Sigmoid colon (tissue), 4 donors: ENCODE data around the gene NPAS4.
"Not testable (repeated sequence)": the region's sequence is repeated elsewhere in the genome, so short reads cannot be mapped to it uniquely, and the experiment has no call there.

Experiments
- POLR2A ChIP-seq, 2 donors: fragments of 450-650 bp; IDR thresholded peaks; one replicate each; pipeline ENCODE4 v1.6.1; 2016; ENCODE audit warnings: antibody characterized with exemption in 2 of 2, mild to moderate bottlenecking in 2 of 2, moderate library complexity in 2 of 2
- POLR2AphosphoS5 ChIP-seq, 4 donors: sonication (generic); formaldehyde crosslinking; IDR thresholded peaks; one replicate each; pipeline ENCODE4 v1.6.1; 2017; ENCODE audit warnings: antibody characterized with exemption in 4 of 4
- TF ChIP-seq, protein P1 (sequence below), 4 experiments: fragments of 450-650 bp in 3 of 4; fragments of 200-600 bp in 1 of 4; IDR thresholded peaks; one replicate each; pipeline ENCODE4 v1.5.1; 2016 to 2019; ENCODE audit warnings: antibody characterized with exemption in 4 of 4, mild to moderate bottlenecking in 3 of 4, moderate library complexity in 2 of 4

DNA sequence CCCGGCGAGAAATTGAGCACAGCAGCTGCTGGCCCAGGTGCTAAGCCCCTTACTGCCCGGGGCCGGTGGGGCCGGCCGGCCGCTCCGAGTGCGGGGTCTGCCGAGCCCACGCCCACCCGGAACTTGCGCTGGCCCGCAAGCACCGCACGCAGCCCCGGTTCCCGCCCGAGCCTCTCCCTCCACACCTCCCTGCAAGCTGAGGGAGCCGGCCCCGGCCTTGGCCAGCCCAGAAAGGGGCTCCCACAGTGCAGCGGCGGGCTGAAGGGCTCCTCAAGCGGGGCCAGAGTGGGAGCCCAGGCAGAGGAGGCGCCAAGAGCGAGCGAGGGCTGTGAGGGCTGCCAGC, 20.1 kb downstream of the NPAS4 start:
- TF ChIP-seq, protein P1, sequence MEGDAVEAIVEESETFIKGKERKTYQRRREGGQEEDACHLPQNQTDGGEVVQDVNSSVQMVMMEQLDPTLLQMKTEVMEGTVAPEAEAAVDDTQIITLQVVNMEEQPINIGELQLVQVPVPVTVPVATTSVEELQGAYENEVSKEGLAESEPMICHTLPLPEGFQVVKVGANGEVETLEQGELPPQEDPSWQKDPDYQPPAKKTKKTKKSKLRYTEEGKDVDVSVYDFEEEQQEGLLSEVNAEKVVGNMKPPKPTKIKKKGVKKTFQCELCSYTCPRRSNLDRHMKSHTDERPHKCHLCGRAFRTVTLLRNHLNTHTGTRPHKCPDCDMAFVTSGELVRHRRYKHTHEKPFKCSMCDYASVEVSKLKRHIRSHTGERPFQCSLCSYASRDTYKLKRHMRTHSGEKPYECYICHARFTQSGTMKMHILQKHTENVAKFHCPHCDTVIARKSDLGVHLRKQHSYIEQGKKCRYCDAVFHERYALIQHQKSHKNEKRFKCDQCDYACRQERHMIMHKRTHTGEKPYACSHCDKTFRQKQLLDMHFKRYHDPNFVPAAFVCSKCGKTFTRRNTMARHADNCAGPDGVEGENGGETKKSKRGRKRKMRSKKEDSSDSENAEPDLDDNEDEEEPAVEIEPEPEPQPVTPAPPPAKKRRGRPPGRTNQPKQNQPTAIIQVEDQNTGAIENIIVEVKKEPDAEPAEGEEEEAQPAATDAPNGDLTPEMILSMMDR (IDR thresholded peaks at IDR 0.05) = not testable (repeated sequence)
- not testable (repeated sequence) for TF ChIP-seq POLR2AphosphoS5, POLR2A (IDR thresholded peaks at IDR 0.05)
